Effector CD4-positive, alpha-beta T cell (primary cell): ENCODE measurements around the gene NCAN.
"Not testable (repeated sequence)": the region's sequence is repeated elsewhere in the genome, so short reads cannot be mapped to it uniquely, and the experiment has no call there.

ENCODE experiments used
- DNase-seq: peaks from one replicate; pipeline ENCODE4 v3.0.0-alpha.2; 2020

NCAN gene

DNA sequence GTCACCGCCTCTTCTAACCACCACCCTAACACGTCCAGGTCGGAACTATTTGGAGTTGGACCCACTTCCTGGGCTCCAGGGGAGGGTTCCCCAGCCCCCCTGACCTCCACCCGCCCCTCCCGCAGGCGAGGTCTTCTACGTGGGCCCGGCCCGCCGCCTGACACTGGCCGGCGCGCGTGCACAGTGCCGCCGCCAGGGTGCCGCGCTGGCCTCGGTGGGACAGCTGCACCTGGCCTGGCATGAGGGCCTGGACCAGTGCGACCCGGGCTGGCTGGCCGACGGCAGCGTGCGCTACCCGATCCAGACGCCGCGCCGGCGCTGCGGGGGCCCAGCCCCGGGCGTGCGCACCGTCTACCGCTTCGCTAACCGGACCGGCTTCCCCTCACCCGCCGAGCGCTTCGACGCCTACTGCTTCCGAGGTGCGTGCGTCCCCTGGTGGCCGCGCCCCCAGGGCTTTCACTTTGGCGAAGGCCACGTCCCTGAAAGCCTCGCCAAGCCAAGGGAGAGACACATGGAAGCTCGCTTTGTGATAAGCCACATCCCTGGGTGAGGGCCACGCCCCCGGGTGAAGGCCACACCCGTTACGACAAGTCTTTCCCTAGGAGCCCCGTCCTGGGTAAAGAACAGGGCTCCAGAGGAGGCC, 13.2 kb downstream of the NCAN start:
- peak; percentile 64 for DNase-seq

DNA sequence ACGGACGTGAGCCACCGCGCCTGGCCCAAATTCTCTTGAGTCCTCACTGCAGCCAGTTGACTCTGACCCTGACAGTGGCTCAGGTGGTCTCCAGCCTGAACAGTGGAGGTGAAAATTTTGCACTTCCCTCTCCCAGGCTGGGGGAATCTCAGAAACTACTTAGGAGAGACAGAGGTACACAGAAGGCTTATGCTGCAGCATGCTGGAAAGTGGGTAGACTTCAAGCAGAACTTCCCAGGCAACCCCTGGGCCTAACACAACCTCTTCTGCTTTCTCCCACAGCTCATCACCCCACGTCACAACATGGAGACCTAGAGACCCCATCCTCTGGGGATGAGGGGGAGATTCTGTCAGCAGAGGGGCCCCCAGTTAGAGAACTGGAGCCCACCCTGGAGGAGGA, 14.4 kb downstream of the NCAN start:
- DNase-seq: no peak

DNA sequence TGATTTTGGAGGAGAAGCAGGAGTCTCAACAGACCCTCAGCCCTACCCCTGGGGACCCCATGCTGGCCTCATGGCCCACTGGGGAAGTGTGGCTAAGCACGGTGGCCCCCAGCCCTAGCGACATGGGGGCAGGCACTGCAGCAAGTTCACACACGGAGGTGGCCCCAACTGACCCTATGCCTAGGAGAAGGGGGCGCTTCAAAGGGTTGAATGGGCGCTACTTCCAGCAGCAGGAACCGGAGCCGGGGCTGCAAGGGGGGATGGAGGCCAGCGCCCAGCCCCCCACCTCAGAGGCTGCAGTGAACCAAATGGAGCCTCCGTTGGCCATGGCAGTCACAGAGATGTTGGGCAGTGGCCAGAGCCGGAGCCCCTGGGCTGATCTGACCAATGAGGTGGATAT, 14.9 kb downstream of the NCAN start:
- DNase-seq: no peak

DNA sequence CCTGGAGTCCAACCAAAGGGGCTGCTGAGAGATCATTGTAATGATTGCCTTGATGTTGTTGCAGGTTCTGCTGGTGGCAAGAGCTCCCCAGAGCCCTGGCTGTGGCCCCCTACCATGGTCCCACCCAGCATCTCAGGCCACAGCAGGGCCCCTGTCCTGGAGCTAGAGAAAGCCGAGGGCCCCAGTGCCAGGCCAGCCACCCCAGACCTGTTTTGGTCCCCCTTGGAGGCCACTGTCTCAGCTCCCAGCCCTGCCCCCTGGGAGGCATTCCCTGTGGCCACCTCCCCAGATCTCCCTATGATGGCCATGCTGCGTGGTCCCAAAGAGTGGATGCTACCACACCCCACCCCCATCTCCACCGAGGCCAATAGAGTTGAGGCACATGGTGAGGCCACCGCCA, 15.5 kb downstream of the NCAN start:
- no peak for DNase-seq

DNA sequence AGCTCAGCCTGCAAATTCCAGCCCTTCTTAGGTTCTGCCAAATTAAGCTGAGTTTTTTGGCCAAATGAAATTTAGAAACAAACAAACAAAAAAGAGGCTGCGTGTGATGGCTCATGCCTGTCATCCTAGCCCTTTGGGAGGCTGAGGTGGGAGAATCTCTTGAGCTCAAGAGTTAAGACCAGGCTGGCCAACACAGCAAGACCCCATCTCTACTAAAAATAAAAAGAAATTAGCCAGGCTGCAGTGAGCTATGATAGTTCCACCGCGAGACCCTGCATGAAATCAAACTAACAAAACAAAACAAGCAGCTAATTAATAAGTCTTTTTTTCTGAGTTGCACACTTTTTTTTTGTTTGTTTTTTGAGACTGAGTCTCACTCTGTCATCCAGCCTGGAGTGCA, 17.9 kb downstream of the NCAN start:
- DNase-seq: no peak

DNA sequence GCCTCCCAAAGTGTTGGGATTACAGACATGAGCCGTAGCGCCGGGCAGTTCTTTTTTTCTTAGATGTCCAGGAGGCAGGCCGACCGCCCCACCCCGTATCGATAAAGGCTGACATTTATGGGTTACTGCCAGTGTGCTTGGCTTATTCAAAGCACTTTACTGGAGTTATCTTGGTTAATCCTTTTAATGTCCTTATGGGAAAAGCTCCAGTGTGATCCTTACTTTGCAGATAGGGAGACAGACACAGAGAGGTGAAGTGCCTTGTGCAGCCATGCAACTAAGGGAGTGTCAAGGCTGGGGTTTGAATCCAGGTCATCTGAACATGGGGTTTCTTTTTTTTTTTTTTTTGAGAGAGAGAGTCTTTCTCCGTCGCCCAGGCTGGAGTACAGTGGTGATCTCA, 19.2 kb downstream of the NCAN start:
- DNase-seq: no peak

DNA sequence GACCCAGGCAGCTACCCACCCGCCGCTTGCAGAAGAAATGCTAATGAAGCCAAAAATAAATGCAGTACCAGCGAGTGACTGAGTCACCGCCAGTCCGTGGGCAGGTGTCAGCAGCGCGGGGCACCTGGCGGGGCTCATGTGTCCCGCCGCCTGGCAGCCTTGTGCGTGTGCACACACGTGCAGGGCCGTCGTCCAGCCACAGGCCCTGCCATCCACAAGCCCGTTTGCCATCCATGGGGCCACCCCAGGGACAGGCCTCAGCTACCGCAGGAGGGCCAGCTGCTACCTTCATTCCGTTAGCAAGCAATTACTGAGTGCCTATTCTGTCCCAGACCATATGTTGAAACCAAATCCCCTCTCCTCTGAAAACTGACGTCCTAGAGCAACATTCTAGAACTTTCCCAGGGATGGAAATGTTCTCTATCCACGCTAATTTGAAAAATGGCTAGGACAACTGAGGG, 20.5 kb downstream of the NCAN start:
- DNase-seq: no peak

DNA sequence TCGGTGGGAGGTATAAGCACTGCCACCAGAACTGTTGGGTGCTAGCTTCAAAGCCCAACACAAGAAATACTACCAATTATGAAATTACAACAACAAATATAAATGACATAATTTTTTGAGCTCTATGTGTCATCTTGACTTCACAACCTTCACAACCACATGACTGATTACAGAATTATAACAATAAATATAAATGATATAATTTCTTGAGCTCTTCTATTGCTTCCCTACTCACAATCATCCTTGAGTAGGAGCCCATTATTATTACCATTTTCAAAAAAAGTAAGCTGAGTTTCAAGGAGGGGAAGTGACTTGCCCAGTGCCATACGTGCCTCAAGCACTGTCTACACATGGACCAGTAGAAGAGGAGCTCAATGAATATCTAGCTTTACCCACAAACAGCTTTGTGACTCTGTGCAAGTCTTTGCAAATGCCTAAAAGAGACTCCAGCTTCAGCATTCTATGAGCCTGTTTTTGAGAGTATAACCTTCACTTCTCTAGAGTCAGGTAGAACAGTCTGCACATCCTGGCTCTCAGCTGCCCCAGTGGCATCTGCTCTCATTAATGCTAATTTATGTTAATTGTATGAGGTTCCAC, 22.6 kb downstream of the NCAN start:
- no peak for DNase-seq

DNA sequence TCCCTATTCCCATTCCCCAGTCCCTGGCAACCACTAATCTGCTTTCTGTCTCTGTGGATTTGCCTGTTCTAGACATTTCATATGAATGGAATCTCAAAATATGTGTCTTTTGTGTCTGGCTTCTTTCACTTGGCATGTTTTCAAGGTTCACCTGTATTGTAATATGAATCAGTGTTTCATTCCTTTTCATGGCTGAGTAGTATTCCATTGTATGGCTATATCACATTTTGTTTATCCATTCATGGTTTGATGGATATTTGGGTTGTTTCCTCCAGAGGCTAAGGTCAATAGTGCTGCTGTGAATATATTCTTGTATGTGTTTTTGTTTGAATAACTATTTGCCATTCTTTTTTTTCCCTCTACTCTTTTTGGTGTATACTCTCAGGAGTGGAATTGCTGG, 24.4 kb downstream of the NCAN start:
- no peak for DNase-seq

DNA sequence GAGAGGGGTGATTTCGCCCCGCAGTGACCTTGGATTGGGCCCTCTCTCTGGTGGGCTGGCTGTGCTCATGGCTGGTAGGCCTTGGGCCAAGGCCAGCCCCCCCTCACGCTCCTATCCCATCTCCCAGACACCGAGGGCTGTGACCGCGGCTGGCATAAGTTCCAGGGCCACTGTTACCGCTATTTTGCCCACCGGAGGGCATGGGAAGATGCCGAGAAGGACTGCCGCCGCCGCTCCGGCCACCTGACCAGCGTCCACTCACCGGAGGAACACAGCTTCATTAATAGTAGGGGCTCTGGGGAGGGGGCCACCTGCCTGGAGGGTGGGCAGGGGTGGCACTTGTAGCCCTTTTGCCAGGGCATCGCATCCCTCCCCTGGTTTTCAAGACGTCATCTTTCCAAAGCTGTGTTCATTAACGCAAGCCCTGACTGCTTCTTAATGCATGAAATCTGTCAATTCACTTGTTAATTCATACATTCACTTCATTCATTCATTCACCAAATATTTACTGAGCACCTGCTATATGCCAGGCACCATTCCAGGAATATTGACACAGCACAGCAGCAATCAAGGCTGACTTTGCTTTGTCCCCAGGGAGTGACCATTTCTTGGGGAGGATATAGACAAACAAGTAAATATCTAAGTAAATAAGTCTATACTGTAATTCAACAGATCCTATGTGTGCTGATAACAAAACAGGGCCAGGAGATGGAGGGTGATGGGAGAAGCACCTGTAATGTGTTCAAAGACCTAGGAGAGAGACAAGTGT, 26.6 kb downstream of the NCAN start:
- DNase-seq: no peak

DNA sequence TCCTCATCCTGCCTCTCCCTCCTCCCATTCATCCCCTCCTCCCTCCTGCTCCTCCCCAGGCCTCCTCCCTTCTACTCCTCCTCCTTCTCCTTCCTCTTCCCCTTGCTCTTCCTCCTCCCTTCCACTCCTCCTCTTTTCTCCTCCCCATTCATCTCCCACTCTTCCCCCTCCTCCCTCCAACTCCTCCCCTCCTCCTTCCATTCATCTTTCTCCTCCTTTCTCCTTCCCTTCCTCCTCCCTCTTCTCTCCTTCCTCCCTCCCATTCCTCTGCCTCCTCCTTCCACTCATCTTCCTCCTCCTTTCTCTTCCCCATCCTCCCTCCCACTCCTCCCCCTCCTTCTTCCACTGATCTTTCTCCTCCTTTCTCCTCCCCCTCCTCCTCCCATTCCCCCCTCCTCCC, 27.9 kb downstream of the NCAN start:
- no peak for DNase-seq

DNA sequence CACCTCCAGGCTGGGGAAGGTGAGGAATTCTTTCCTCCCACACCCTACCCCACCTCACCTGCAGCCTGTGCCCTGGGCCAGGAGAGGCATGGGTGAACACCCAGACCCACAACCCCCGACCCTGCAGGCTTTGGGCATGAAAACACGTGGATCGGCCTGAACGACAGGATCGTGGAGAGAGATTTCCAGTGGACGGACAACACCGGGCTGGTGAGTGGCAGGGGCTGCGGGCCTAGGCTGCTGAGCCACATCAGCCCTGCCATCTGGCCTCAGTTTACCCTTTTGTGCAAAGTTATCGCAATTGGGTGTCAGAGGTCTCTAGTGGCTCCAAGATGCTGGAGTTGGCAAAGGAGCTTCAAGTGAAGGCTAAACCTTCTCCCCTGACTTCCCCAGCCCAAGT, 28.7 kb downstream of the NCAN start:
- DNase-seq: no peak

DNA sequence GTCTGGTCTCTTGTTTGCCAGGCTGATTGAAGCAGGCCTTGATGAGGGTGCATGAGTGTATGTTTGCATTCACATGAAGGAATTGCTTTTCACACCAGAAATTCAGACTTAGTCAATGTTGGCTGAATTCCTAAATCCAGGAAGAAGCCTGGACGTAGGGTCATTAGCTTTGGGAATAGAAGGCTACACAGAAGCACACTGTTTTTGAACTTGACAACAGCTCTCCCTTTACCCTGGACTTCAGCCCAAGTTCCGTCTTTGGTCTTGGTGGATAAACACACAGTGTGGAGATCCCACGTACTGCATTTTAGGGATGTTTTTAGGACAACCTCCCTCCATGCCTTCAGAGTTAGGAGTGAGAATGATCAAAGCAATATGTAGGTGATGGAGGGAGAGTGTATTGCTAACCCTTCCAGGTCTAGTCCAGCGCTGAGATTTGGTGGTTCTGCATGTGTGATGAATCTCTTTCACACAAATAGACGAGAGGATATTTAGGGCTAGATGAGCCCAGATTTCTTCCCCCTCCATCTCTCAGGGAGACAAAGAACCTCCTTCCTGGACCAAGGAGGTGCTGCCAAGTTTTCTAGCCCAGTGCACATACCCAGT, 38.5 kb downstream of the NCAN start:
- no peak for DNase-seq

DNA sequence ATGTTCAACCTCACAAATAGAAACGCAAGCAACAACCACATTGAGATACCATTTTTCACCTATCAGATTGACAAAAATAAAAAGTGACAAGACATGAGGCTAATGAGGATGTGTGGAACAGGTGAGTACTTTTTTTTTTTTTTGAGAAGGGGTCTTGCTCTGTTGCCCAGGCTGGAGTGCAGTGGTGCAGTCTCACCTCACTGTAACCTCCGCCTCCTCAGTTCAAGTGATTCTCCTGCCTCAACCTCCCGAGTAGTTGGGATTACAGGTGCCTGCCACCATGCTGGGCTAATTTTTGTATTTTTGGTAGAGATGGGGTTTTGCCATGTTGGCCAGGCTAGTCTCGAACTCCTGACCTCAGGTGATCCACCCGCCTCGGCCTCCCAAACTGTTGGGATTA, 41.7 kb downstream of the NCAN start:
- DNase-seq: not testable (repeated sequence)

DNA sequence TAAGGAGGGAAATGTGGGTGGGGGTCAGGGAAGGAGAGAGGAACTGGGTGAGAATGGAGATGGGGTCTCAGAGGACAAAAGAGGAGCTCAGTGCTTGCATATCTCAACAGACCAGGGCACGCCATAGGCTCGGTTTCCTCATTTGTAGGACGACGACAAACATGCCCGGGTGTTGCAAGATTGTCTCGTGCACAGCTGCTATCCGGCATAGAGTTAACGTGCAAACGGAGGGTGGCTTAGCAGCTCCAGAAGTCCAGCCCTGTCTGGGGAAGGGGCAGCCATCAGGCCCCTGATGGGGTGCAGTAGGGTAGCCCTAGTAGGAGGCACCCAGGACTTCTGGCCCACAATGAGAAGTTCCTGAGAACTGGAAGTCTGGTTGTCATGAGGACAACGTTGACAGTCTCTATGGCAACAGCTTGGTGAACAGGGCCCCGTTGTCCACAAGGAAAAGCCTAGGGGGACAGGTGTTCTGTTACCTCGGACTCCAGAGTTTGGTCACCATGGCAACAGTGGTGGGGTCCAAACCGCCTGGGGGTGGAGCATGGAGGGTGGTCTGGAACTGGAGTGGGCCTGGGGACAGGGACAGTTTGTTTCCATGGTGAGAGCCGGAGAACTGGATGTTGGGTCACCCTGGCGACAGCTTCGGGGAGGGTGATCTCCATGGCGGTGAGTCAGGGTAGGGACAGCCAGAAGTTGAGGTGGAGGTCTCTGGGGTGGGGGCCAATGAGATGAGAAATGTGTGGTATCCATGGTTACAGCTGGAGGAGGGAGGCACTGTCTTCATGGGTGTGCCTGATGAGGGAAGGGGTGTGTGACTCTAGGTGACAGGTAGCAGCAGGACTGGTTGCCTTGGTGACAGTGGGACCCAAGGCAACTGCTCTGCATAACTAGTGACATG, 44.6 kb downstream of the NCAN start:
- no peak for DNase-seq

DNA sequence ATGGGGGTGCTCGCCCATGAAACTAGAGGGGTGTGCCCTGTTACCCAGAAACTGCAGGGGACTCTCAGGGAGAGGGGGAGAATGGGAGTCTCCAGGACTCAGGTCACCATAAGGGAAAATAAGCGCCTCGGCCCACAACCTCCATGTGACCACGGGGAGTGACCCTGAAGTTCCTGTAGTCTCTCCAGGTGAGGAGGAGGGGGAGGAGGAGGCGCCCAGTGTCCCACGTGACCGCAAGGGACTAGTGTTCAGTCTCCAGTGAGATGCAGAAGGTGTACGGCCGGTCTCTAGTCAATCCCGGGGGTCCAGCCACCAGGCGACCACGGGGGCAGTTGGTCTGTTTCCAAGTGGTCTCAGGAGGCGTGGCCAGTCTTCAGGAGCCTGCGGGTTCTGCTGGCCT, 45.4 kb downstream of the NCAN start:
- no peak for DNase-seq

DNA sequence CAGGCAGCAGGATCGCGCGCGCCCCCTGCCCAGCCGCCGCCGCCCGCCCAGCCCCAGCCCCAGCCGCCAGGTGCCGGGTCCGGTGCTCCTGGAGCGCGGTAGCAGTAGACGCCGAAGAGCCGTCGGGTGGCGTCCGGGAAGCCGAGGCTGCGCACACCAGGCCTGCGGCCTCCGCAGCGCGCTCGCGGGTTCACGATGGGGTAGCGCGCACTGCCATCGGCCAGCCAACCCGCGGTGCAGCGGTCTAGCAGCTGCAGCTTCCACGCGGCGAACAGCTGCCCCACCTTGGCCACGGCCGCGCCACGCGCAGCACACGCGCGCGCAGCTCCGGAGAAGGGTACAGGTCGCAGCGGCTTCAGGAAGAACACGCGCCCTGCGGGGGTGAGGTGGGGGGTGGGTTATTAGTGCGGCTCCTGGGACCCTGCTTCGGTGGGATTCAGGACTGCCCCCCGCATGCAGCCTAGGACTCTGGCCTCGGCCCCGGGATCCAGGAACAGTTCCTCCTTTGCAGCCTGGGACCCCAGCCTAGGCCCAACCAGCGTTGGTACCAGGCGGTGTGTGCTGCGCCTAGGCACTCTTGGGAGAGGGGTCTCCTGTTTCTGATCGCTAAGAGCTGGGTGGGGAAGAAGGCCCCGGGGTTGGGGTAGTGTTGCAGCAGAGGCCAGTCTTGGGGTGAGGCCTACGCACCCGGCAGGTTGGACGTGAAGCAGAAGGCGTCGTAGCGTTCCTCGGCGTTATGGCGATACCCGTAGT, 46.3 kb downstream of the NCAN start:
- DNase-seq: no peak

DNA sequence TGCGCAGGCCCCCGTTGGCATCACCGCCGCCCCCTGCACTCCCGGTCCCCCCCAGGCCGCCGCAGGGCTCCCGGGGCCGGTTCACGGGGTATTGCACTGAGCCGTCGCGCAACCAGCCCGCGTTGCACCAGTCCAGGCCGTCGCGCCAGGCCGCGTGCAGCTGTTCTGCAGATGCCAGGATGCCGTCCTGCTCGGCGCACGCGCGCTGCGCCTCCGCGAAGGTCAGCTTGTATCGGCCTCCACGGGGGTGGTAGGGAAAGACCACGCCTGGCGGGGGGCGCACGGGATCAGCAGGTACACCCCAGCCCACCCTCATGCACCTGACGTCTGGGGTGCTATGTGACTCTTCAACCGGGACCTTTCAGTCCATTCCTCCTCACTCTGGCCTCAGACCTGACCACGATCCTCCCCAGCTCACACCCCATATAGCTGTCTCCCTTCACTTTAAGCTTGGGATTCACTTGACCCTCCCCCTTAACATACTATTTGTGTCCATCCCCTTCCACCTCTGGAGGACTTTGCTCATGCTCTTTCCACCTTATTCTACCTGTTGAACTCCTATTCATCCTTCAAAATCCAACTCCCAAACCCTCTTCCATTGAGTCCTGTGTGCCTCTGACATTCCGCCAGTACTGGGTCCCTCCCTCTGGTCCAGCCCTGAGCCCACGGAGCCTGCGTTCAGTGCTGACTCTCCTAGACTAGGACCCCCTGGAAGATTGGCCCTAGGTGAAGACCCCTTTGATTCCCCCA, 47.0 kb downstream of the NCAN start:
- DNase-seq: no peak

DNA sequence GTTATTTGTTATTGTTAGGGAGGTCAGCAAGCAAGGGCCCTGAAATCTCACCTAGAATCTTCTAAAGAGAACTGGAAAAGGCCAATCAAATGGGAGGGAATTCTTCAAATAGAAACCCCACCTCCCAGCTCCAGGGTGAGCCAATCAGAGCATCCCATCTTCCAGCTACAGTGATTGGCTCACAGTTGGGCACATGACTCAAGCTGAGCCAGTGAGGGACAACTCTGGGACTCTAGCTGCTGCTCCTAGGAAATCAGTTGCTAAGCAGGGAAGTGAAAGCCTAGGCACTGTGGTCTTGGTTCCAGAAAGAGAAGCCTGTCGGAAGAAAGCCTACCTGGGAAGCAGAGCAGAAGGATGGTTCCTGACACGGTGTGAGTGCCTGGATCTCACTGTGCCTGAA, 48.0 kb downstream of the NCAN start:
- no peak for DNase-seq

DNA sequence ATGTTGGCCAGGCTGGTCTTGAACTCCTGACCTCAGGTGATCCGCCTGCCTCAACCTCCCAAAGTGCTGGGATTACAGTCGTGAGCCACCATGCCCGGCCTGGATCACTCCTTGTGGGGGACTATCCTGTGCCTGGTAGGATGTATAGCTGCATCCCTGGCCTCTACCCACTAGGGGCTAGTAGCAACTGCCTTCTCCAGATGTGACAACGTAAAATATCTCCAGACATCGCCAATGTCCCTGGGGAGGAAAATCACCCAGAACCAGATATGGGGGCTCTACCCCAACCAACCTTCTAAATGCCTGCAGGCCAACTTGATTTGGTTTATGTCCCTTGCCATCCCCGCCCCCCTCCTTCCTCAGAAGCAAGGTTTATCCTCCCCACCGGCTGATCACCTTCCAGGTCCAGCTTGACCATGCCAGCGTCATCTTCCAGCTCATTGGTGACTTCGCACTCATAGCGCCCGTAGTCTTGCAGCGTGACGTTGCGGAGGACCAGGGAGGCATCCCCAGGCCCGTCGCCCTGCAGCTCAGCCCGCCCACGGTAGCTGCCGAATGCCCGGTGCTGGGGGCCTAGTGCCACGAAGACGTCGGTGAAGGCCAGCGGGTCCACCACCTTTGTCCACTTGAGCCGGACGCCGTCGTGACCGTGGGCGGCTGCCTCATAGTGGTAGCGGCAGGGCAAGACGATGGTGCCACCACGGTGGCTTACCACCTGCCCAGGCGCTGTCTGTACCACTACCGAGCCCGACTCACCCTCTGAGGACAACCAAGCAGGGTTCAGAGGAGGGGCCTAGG, 48.9 kb downstream of the NCAN start:
- no peak for DNase-seq
